B cell (primary cell): ENCODE data around the gene DDR1.

Experiments
- EZH2 ChIP-seq: IDR thresholded peaks from 2 replicates; pipeline ENCODE4 v1.6.1; 2012; ENCODE audit warnings: borderline replicate concordance, low read depth, mild to moderate bottlenecking, moderate library complexity, low read length; ENCODE audit not compliant: insufficient read depth, poor library complexity, severe bottlenecking
- TF ChIP-seq, protein P1 (sequence below): fragments of 200-600 bp; IDR thresholded peaks from one replicate; pipeline ENCODE4 v1.8.0; 2022; ENCODE audit warnings: antibody characterized with exemption, mild to moderate bottlenecking

DNA sequence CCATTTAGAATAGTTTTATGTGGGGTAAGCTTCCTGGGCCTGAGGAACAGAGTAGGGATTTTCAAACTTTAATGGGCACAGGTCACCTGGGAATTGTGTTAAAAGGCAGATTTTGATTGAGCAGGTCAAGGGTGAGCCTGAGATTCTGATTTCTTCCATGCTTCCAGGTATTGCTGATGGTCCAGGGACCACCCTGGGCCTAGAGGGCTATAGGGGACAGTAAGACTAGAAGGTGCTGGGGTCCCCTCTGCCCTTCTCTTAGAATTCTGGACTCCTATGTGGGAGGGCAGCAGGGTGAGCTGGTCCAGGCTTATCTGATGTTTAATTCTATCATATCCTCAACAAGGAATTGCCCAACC is 2.6 kb downstream of the DDR1 start:
- TF ChIP-seq, protein P1, sequence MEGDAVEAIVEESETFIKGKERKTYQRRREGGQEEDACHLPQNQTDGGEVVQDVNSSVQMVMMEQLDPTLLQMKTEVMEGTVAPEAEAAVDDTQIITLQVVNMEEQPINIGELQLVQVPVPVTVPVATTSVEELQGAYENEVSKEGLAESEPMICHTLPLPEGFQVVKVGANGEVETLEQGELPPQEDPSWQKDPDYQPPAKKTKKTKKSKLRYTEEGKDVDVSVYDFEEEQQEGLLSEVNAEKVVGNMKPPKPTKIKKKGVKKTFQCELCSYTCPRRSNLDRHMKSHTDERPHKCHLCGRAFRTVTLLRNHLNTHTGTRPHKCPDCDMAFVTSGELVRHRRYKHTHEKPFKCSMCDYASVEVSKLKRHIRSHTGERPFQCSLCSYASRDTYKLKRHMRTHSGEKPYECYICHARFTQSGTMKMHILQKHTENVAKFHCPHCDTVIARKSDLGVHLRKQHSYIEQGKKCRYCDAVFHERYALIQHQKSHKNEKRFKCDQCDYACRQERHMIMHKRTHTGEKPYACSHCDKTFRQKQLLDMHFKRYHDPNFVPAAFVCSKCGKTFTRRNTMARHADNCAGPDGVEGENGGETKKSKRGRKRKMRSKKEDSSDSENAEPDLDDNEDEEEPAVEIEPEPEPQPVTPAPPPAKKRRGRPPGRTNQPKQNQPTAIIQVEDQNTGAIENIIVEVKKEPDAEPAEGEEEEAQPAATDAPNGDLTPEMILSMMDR, result no peak
- TF ChIP-seq EZH2, result no peak
